Renal pelvis (tissue), 4 donors: ENCODE results near the gene ARFGAP2. TPM values are rescaled to one million over a fixed set of nuclear protein-coding genes. Genes with fewer than 3 reads are reported as not detected.
"Not testable (repeated sequence)": the region's sequence is repeated elsewhere in the genome, so short reads cannot be mapped to it uniquely, and the experiment has no call there.

Source experiments
- DNase-seq: peaks from one replicate; pipeline ENCODE4 v3.0.0-alpha.2; 2013
- polyA plus RNA-seq, 3 donors: library from polyadenylated mRNA; unstranded; fragments of 120-200 nt; gene quantifications; one replicate each; pipeline ENCODE4 v1.2.1, GENCODE V29; 2013; ENCODE audit not compliant: insufficient read length in 3 of 3

ARFGAP2 gene
- polyA plus RNA-seq, 3 donors: 83.2 to 96.1 (median 92.3) TPM

DNA sequence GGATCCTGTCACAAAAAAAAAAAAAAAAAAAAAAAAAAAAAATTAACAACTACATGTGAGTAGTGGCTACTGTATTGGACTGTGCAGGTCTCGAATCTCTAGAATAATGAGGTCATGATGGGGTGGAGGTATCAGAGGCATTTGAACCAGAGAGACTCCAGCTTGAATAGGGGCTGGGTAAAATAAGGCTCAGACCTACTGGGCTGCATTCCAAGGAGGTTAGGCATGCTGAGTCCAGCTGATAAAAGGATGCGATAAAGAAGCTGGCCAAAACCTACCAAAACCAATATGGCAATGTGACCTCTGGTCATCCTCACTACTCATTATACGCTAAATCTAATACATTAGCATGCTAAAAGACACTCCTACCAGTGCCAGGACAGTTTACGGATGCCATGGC, 15.4 kb upstream of the ARFGAP2 start:
- DNase-seq: no peak

DNA sequence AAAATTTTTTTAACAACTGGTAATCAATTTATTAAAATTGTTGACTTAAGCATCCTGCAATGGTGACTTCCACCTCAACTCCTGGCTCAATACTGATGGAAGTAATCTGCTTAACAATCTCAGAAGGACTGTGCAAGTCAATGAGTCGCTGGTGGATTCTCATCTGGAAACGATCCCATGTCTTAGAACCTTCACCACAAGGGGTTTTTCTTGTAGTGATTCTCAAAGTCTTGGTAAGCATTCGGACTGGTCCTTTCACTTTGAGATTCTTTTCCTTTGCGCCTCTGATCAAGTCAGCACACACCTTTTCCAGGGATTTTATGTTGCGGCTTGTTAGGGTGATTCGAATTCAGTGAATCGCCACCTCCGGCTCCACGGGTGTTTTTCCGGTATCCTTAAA, 14.5 kb upstream of the ARFGAP2 start:
- DNase-seq: not testable (repeated sequence)

GRCh38 chr11:47189100-47189834, 12.6 kb upstream of the ARFGAP2 start:
- DNase-seq: peak; percentile 14

GRCh38 chr11:47188259-47188658, 11.6 kb upstream of the ARFGAP2 start:
- peak; percentile 41 for DNase-seq

- DNase-seq: no peak
Observed at GRCh38 chr11:47187723-47188122, 11.0 kb upstream of the ARFGAP2 start.

DNA sequence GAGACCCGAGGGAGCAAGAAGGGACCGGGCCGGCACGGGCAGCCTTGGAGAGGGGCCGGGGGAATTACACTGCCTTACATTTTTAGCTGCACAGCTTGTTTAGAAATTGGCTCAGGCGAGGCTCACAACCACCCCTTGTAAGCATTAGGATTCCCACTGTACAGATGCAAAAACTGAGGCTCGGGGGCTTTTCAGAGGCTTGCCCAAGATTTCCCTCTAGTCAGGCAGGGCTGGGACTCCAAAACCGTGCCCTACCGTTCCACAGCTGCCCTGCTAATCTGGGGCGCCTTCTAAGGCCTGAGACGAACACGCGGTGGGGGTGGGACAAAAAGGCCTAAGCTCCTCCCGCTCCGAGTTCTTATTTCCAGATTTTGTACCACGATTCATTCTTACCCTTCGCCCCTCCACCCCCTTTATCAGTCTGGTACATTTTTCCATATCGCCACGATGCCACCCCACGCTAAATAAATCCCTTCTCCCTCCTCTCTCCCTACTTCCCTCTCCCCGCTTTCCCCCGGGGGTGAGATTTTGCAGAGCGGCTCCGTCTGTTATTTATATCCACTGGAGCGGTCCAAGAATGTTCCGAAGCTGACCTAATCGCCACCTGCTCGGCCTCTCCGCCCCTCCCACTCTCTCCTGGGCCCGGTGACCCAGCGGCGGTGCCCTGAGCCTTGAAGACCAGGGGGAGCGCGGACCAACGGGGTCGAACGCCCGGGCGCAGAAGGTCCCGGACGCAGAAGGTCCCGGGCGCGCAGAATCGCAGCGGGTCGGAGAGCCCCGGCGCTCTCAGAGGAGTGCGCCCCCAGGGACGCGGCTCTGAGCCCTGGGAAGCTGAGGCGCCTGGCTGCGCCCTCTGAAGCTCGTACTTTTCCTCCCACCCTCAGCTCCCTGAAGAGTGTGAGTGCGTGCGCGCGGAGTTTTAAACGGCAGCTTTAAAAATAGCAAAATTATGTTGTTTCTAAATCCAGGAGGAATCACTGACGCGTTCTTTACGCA, 10.3 kb upstream of the ARFGAP2 start:
- DNase-seq: peak; percentile 36

DNA sequence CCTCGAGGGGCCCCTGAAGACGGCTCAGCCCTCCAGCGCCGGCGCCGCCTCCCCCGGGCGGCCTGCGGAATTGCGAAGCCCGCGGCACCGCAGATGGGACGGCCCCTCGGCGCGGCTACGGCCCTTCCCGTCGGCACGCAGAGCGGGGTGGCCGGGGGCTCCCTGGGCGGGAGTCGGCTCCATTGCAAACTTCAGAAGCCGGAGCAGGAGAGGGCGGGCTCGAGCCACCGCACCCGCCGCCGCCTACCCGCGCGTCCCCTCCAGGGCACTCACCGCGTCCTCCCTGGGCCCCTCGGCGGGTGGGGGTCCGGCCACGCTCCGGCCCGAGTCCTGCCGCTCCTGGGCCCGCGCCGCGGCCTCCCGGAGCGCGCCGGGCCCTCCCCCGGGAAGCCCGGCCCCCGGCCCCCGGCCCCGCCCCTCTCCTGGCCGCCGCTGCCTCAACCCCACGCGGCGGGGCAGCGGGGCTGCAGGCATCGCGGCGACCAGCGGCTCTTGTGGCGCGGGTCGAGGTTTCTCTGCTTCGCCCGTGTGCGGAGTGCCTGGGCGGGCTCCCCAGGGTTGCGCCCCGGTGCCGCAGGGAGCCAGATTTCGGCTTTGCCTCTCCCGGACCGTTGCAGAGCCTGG, 9.5 kb upstream of the ARFGAP2 start, which contains the start of gene PACSIN3:
PACSIN3 (minus strand) TSS at position 359 of the 624 bp plus-strand sequence. CDS start 3,707 bp downstream, outside the sequence.
- DNase-seq: peak; percentile 42

GRCh38 chr11:47185305-47186075, 8.8 kb upstream of the ARFGAP2 start:
- peak; percentile 52 for DNase-seq

DNA sequence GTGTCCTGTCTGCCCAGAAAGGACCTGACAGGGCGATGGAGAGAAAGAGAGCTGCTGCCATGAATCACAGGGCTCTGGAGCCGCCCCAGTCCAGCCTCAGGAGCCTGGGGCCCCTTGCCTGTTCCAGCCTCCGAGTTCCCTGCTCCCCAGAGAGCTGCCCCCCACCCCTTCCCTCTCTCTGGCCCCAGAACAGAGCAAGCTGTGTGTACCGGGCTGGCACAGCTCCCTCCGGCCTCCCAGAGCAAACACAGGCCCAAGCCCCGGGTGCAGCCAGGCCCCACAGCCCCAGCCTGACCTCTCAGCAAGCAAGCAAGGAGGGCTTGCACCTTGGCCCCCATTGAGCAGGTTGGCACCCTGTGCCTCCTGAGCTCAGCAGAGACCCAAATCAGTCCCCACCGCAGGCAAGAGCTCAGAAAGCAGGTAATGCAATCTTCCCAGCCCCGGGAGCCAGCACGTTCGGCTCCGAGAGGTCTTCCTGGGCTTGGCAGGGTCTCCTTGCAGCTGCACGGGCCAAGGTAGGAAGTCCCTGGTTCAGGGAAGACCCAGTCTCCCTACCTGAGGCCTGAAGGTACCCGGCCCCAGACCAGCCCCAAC, 8.1 kb upstream of the ARFGAP2 start:
- no peak for DNase-seq

DNA sequence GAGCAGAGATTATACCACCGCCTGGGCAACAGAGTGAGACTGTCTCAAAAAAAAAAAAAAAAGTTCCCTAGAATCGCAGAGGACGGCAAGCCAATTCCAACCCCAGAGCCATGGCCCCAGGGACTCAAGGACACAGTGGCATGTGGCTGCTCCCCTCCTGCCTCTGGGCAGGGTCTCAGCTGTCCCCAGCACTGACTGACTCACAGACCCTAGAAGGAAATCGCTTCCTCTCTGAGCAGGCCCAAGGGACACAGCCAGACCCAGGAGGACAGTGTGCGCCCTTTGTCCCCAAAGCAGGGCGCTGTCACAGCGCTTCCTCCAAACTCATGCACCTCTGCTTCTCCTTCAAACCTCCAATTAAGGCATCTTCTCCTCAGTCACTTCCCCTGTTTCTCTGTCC, 7.3 kb upstream of the ARFGAP2 start:
- no peak for DNase-seq

GRCh38 chr11:47183031-47183856, 6.6 kb upstream of the ARFGAP2 start:
- DNase-seq: no peak

- no peak for DNase-seq
Observed at GRCh38 chr11:47182380-47182779, 5.7 kb upstream of the ARFGAP2 start.

- DNase-seq: no peak
Observed at GRCh38 chr11:47181271-47181670, 4.6 kb upstream of the ARFGAP2 start.

- DNase-seq: no peak
Observed at GRCh38 chr11:47180006-47180787, 3.5 kb upstream of the ARFGAP2 start.

GRCh38 chr11:47179655-47179991, 2.9 kb upstream of the ARFGAP2 start:
- no peak for DNase-seq

DNA sequence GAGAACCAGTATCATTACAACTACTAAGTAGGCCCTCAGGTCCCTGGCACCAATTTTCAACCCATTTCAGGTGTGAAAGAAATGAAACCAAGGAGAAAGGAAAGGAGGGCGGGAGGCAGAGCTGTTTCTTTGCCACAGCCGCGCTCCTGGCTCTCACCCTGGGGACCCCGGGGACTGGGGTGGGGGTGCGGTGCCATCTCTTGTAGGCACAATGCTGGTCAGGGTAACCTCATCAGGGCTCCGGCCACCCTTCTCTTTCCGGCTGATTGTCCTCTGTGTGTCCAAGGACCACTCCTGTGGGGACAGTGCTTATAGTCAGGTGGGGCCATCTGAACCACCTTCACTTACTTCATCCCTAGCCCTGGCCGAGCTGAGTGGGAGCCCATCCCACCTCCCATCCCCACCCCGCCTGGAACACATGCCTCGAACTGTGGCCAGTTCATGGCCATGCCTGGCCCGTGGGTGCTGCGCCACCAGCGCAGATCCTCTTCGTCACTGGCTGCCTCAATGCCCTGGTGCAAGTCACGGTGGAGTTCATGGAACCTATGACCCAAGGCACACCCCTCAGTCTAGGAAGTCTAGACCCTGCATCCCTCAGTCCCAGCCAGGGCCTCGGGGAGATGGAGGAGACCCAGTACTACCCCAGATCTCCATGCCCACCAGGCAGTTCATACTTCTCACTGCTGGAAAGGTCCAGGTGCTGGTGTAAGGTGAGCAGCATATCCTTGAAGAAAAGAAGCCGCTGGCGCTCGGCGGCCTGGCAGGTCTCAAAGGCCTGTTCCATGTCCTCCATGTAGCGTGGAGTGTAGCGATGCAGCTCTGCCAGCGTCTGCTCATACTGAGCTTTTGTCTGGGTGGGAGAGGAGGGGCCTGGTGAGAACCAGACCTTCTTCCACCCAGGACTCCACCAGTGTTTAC, 2.3 kb upstream of the ARFGAP2 start:
- no peak for DNase-seq

DNA sequence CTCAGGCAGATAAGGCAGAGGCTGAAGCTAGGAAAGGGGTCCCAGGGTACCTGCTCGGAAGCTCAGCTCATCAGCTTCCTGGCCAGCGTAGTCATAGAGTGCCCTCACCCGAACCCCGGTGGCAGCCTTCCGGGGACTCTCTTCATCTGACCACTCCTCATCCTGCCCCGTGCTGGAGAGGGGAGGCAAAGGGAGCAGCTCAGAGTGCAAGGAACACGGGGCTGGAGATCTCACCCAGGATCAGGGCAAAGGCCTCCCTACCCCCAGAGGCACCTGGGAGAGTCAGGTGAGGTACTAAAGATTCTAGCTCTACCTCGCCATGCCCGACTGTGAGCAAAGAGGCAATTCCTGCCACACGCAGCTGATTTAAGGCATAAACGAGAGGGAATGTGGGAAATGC, 1.6 kb upstream of the ARFGAP2 start:
- no peak for DNase-seq

DNA sequence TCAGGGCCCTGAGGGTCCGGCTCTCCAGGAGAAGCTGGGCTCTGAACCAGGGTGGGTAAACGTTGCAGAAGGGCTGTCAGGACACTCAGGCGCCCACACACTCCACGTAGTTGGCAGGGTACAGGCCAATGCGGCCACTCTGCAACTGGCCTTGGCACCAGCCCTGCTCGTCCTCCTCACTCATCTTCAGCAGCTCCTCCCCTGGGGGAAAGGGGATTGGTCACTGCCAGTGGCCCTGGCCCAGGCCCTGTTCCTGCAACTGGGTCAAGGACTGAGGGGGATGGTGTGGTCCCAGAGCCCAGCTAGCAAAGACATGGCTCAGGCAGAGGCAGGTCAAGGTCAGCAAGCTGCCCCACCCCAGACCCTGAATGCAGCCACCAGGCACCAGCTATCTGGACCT, 1.2 kb upstream of the ARFGAP2 start:
- no peak for DNase-seq
